ENCODE measurements around the gene CDH2.

- TF ChIP-seq CTCF (IDR thresholded peaks at IDR 0.05), result no peak
- no peak for TF ChIP-seq POLR2A (IDR thresholded peaks at IDR 0.05)
Observed at GRCh38 chr18:27948986-27949385, 227.9 kb downstream of the CDH2 start.

All from lower leg skin (tissue), 3 donors.